Ishikawa (cell line): Measurements from ENCODE around the gene NAA11.

Source experiments
- CEBPB ChIP-seq: IDR thresholded peaks from 2 replicates; pipeline ENCODE4 v1.6.1; 2012
- CREB1 ChIP-seq: IDR thresholded peaks from 2 replicates; pipeline ENCODE4 v1.6.1; 2012; ENCODE audit warnings: low read depth
- EGR1 ChIP-seq: IDR thresholded peaks from 2 replicates; pipeline ENCODE4 v1.6.1; 2012
- EP300 ChIP-seq: IDR thresholded peaks from 2 replicates; pipeline ENCODE4 v1.6.1; 2012; ENCODE audit warnings: borderline replicate concordance
- FOXM1 ChIP-seq: IDR thresholded peaks from 2 replicates; pipeline ENCODE4 v1.6.1; 2012; ENCODE audit warnings: low read depth, borderline replicate concordance
- MAX ChIP-seq: IDR thresholded peaks from 2 replicates; pipeline ENCODE4 v1.6.1; 2012
- NFIC ChIP-seq: IDR thresholded peaks from 2 replicates; pipeline ENCODE4 v1.6.1; 2012
- RAD21 ChIP-seq: IDR thresholded peaks from 2 replicates; pipeline ENCODE4 v1.6.1; 2012; ENCODE audit warnings: low read depth
- REST ChIP-seq: IDR thresholded peaks from 2 replicates; pipeline ENCODE4 v1.6.1; 2012; ENCODE audit warnings: low read depth, mild to moderate bottlenecking
- TAF1 ChIP-seq: IDR thresholded peaks from 2 replicates; pipeline ENCODE4 v1.6.1; 2012; ENCODE audit warnings: low read depth, mild to moderate bottlenecking
- TCF12 ChIP-seq: IDR thresholded peaks from 2 replicates; pipeline ENCODE4 v1.6.1; 2012; ENCODE audit warnings: low read depth
- TEAD4 ChIP-seq: IDR thresholded peaks from 2 replicates; pipeline ENCODE4 v1.6.1; 2012
- USF1 ChIP-seq: IDR thresholded peaks from 2 replicates; pipeline ENCODE4 v1.6.1; 2012
- YY1 ChIP-seq: IDR thresholded peaks from 2 replicates; pipeline ENCODE4 v1.6.1; 2012; ENCODE audit warnings: low read depth
- ZBTB7A ChIP-seq: IDR thresholded peaks from 2 replicates; pipeline ENCODE4 v1.6.1; 2012; ENCODE audit warnings: low read depth

The NAA11 gene

DNA sequence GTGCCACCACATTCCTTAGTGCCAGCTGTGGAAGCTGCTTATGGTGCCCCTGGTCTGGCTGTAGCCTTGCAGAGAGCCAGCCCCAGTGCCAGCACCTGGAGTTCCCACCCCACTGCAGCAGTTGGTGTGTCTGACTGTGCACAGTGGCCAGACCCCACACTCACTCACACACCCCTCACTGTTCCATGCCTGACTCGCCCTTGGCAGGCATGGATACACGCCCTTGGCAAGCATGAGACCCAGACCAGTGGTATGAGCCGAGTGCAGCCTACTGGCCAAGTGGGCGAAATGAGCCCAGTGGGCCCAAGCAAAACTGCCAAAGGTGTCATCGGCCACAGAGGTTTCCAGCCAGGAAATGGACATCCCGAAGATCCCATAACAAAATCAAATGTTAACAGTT is 27.4 kb downstream of the NAA11 start:
- TF ChIP-seq FOXM1 (no peak), CEBPB (no peak), EP300 (no peak), REST (no peak), YY1 (no peak), TCF12 (no peak), RAD21 (no peak), CREB1 (no peak), NFIC (no peak)

DNA sequence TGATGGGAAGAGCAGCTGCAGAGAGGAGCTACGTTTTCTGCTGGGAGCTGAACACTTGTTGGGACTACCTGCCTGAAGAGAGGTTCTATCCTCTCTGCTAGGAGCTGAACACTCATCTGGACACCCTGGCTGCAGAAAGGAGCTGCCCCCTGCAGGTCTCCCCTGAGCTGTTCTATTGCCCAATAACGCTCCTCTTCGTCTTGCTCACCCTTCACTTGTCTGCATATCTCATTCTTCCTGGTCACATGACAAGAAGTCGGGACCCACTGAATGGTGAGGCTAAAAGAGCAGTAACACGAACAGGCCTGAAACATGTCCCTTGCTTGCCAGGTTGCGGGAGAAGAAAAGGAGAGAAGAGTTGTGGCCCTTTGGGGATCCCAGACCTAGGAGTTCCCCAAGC is 27.8 kb downstream of the NAA11 start:
- TF ChIP-seq TEAD4 (no peak), FOXM1 (no peak), TCF12 (no peak), EGR1 (no peak), REST (no peak), EP300 (no peak), TAF1 (no peak), ZBTB7A (no peak), CEBPB (no peak), CREB1 (no peak), NFIC (no peak), USF1 (no peak)

- TF ChIP-seq TCF12 (no peak), FOXM1 (no peak), CEBPB (no peak), YY1 (no peak), TEAD4 (no peak), ZBTB7A (no peak), NFIC (no peak), EGR1 (no peak), EP300 (no peak), REST (no peak), TAF1 (no peak), CREB1 (no peak), RAD21 (no peak), USF1 (no peak), MAX (no peak)
Measured at GRCh38 chr4:79297479-79297878, 28.4 kb downstream of the NAA11 start.

GRCh38 chr4:79296768-79297428 is 29.0 kb downstream of the NAA11 start:
- no peak for TF ChIP-seq RAD21
- TF ChIP-seq EP300, result no peak
- no peak for TF ChIP-seq ZBTB7A
- TF ChIP-seq EGR1, result no peak
- TF ChIP-seq MAX, result no peak
- TF ChIP-seq NFIC, result no peak
- TF ChIP-seq TCF12, result no peak
- no peak for TF ChIP-seq TEAD4
- TF ChIP-seq CREB1, result no peak
- no peak for TF ChIP-seq USF1
- no peak for TF ChIP-seq FOXM1
- no peak for TF ChIP-seq REST
- TF ChIP-seq TAF1, result no peak
- no peak for TF ChIP-seq CEBPB
- TF ChIP-seq YY1, result no peak
